Measurements from ENCODE around the gene CLEC4F. TPM values are rescaled to one million over a fixed set of nuclear protein-coding genes. Genes with fewer than 3 reads are reported as not detected.
"Not testable (repeated sequence)": the region's sequence is repeated elsewhere in the genome, so short reads cannot be mapped to it uniquely, and the experiment has no call there.

The CLEC4F gene
- total RNA-seq, 1 experiment from 2014 or later: not detected

GRCh38 chr2:70799706-70800105 is 20.7 kb downstream of the CLEC4F start:
- no TSS peak for BruUV-seq (replicated peaks)
- ChIA-PET POLR2A (ENCODE audit: unreplicated experiment) (no interaction called here), CTCF (no interaction called here)
- Histone ChIP-seq H3K4me3 (ENCODE audit: low read length) (no peak overlapping the region), H3K79me2 (ENCODE audit: low read length) (no peaks in the 10 kb centered on the region), H4K20me1 (ENCODE audit: low read length) (no peaks in the 10 kb centered on the region), H3K9me2 (replicated peaks; ENCODE audit: low read length) (no peaks in the 10 kb centered on the region), H3K9ac (ENCODE audit: low read length) (no peak overlapping the region), H3K27ac (ENCODE audit: low read length) (no peak overlapping the region), H3K36me3 (ENCODE audit: low read depth, low read length) (no peaks in the 10 kb centered on the region), H2AFZ (ENCODE audit: low read length) (no peak overlapping the region), H3F3A (ENCODE audit: low read length, unreplicated experiment) (no peaks in the 10 kb centered on the region), H3K4me1 (ENCODE audit: insufficient read depth, low read length) (no peaks in the 10 kb centered on the region), H3K27me3 (ENCODE audit: low read length) (peaks cover 45% of the 10 kb centered on the region), H3K9me3 (ENCODE audit: low read length) (no peaks in the 10 kb centered on the region), H3K4me2 (ENCODE audit: low read length) (no peak overlapping the region)
- TF ChIP-seq CTCF (conservative IDR thresholded peaks at IDR 0.05; ENCODE audit: low read depth, low read length) (no peak), EZH2 (IDR thresholded peaks at IDR 0.05; ENCODE audit: low read length, unreplicated experiment) (no peak), EZH2phosphoT487 (IDR thresholded peaks at IDR 0.05; ENCODE audit: borderline replicate concordance, low read length) (no peak)
- intact Hi-C loops (cut with micrococcal nuclease): no loop called here
- DNase-seq (no peak), ATAC-seq (no peak)

- H3K9ac ChIP-seq (ENCODE audit: low read length): not testable (repeated sequence)
These were observed 22.4 kb downstream of the CLEC4F start for GRCh38 chr2:70797996-70798395.

GRCh38 chr2:70797506-70797905 is 22.9 kb downstream of the CLEC4F start:
- Histone ChIP-seq H3K4me3 (ENCODE audit: low read length) (no peak overlapping the region), H3K4me1 (ENCODE audit: insufficient read depth, low read length) (no peaks in the 10 kb centered on the region), H4K20me1 (ENCODE audit: low read length) (no peaks in the 10 kb centered on the region), H3K27me3 (ENCODE audit: low read length) (peaks cover 50% of the 10 kb centered on the region), H3K9ac (ENCODE audit: low read length) (no peak overlapping the region), H2AFZ (ENCODE audit: low read length) (no peak overlapping the region), H3K9me2 (replicated peaks; ENCODE audit: low read length) (no peaks in the 10 kb centered on the region), H3K36me3 (ENCODE audit: low read depth, low read length) (no peaks in the 10 kb centered on the region), H3K9me3 (ENCODE audit: low read length) (no peaks in the 10 kb centered on the region), H3K79me2 (ENCODE audit: low read length) (no peaks in the 10 kb centered on the region), H3F3A (ENCODE audit: low read length, unreplicated experiment) (no peaks in the 10 kb centered on the region), H3K27ac (ENCODE audit: low read length) (no peak overlapping the region), H3K4me2 (ENCODE audit: low read length) (no peak overlapping the region)
- CTCF ChIA-PET: no interaction called here
- TF ChIP-seq EZH2 (IDR thresholded peaks at IDR 0.05; ENCODE audit: low read length, unreplicated experiment) (no peak), CTCF (conservative IDR thresholded peaks at IDR 0.05; ENCODE audit: low read depth, low read length) (no peak)
- BruUV-seq (replicated peaks): no TSS peak
- POLR2A ChIA-PET (ENCODE audit: unreplicated experiment): no interaction called here
- intact Hi-C loops (cut with micrococcal nuclease): no loop called here
- DNase-seq (no peak), ATAC-seq (no peak)

More at GRCh38 chr2:70797996-70798395, 22.4 kb downstream of the CLEC4F start:
- peaks cover 52% of the 10 kb centered on the region for H3K27me3 ChIP-seq (ENCODE audit: low read length)
- H3K9me2 ChIP-seq (replicated peaks; ENCODE audit: low read length); H3F3A ChIP-seq (ENCODE audit: low read length, unreplicated experiment); H3K4me3 ChIP-seq (ENCODE audit: low read length); BruUV-seq (replicated peaks); H3K9me3 ChIP-seq (ENCODE audit: low read length); POLR2A ChIA-PET (ENCODE audit: unreplicated experiment); H3K27ac ChIP-seq (ENCODE audit: low read length); H2AFZ ChIP-seq (ENCODE audit: low read length); CTCF ChIA-PET; H3K36me3 ChIP-seq (ENCODE audit: low read depth, low read length); H3K4me1 ChIP-seq (ENCODE audit: insufficient read depth, low read length); DNase-seq; H4K20me1 ChIP-seq (ENCODE audit: low read length); intact Hi-C loops (cut with micrococcal nuclease); H3K79me2 ChIP-seq (ENCODE audit: low read length); H3K4me2 ChIP-seq (ENCODE audit: low read length); ATAC-seq: not testable (repeated sequence)
